Tibial nerve (tissue), 4 donors: Measurements from ENCODE around the gene SLC25A30. TPM values are rescaled to one million over a fixed set of nuclear protein-coding genes. Genes with fewer than 3 reads are reported as not detected.

Experiments
- DNase-seq, 2 donors: peaks; one replicate each; pipeline ENCODE4 v3.0.0-alpha.2; 2019; ENCODE audit warnings: low spot score in 2 of 2
- H3K27ac ChIP-seq, 4 donors: fragments of 200-600 bp; sonication (generic) in 3 of 4; one replicate each; pipeline ENCODE4 v1.5.1; 2017 to 2019; ENCODE audit warnings: mild to moderate bottlenecking in 1 of 4
- H3K27me3 ChIP-seq, 2 donors: fragments of 200-600 bp; sonication (generic) in 1 of 2; one replicate each; pipeline versions ENCODE4 v1.5.1 to v1.6.0; 2017 to 2019
- H3K36me3 ChIP-seq, 3 donors: fragments of 200-600 bp; sonication (generic); one replicate each; pipeline ENCODE4 v1.5.1; 2018 to 2019
- H3K4me1 ChIP-seq, 4 donors: fragments of 200-600 bp; sonication (generic) in 3 of 4; one replicate each; pipeline ENCODE4 v1.5.1; 2017 to 2019
- H3K4me3 ChIP-seq, 4 donors: fragments of 200-600 bp; sonication (generic) in 3 of 4; one replicate each; pipeline ENCODE4 v1.5.1; 2017 to 2019; ENCODE audit warnings: mild to moderate bottlenecking in 1 of 4, moderate library complexity in 1 of 4
- H3K9me3 ChIP-seq, 4 donors: fragments of 200-600 bp; sonication (generic) in 3 of 4; one replicate each; pipeline ENCODE4 v1.5.1; 2017 to 2019
- CTCF ChIP-seq, 5 experiments: fragments of 200-600 bp in 3 of 5; fragments of 450-650 bp in 2 of 5; sonication (generic) in 3 of 5; IDR thresholded peaks; one replicate each; pipeline ENCODE4 v1.5.1; 2016 to 2019; ENCODE audit warnings: antibody characterized with exemption in 5 of 5, mild to moderate bottlenecking in 3 of 5, moderate library complexity in 2 of 5
- EP300 ChIP-seq, 2 donors: sonication (generic); formaldehyde crosslinking; IDR thresholded peaks; one replicate each; pipeline ENCODE4 v1.6.1; 2017; ENCODE audit warnings: antibody characterized with exemption in 2 of 2, mild to moderate bottlenecking in 1 of 2
- POLR2A ChIP-seq, 2 donors: fragments of 450-650 bp; IDR thresholded peaks; one replicate each; pipeline ENCODE4 v1.6.1; 2017; ENCODE audit warnings: antibody characterized with exemption in 2 of 2, mild to moderate bottlenecking in 2 of 2, moderate library complexity in 2 of 2
- WGBS, 2 donors: methylation state at CpG; one replicate each; pipeline ENCODE4 v1.1.5; 2018; 5-methylcytosine and 5-hydroxymethylcytosine counted together
- total RNA-seq, 4 donors: library from RNA; depleted of rRNA; stranded (reverse); fragments of >200 nt; gene quantifications; one replicate each; pipeline ENCODE4 v1.1.0, GENCODE V29; 2016

The SLC25A30 gene
- total RNA-seq, 4 donors from 2014 or later: 9.6 to 20.1 (median 12.0) TPM

- no peak for DNase-seq
- Histone ChIP-seq H3K4me1 (peaks cover 0 to 26% (median 9%) of the 10 kb centered on the region in 4 donors), H3K4me3 (no peak overlapping the region), H3K9me3 (no peaks in the 10 kb centered on the region), H3K27ac (no peak overlapping the region), H3K27me3 (no peaks in the 10 kb centered on the region), H3K36me3 (peaks cover 0 to 41% (median 0%) of the 10 kb centered on the region in 3 donors)
- no peak for TF ChIP-seq CTCF (IDR thresholded peaks at IDR 0.05)
- no peak for TF ChIP-seq EP300 (IDR thresholded peaks at IDR 0.05)
- TF ChIP-seq POLR2A (IDR thresholded peaks at IDR 0.05): no peak
- 87 to 90% methylated on average over 4 of the region's 4 CpGs for WGBS, 2 donors
Measured at GRCh38 chr13:45411631-45412030, 6.5 kb downstream of the SLC25A30 start.

- Histone ChIP-seq H3K27me3 (no peaks in the 10 kb centered on the region), H3K36me3 (peaks cover 0 to 45% (median 0%) of the 10 kb centered on the region in 3 donors)
- 60 to 66% methylated on average over 4 of the region's 4 CpGs for WGBS, 2 donors
Measured at GRCh38 chr13:45411221-45411620, 7.0 kb downstream of the SLC25A30 start.

GRCh38 chr13:45410466-45410865, 7.7 kb downstream of the SLC25A30 start:
- no peak for DNase-seq
- peaks cover 0 to 52% (median 0%) of the 10 kb centered on the region in 3 donors for H3K36me3 ChIP-seq

More at GRCh38 chr13:45411221-45411620, 7.0 kb downstream of the SLC25A30 start:
- TF ChIP-seq POLR2A (IDR thresholded peaks at IDR 0.05) (no peak), CTCF (IDR thresholded peaks at IDR 0.05) (no peak), EP300 (IDR thresholded peaks at IDR 0.05) (no peak)
- Histone ChIP-seq H3K9me3 (no peaks in the 10 kb centered on the region), H3K4me1 (peaks cover 0 to 22% (median 6%) of the 10 kb centered on the region in 4 donors), H3K4me3 (no peak overlapping the region), H3K27ac (no peak overlapping the region)
- no peak for DNase-seq

GRCh38 chr13:45410001-45410400, 8.2 kb downstream of the SLC25A30 start:
- Histone ChIP-seq H3K27me3 (no peaks in the 10 kb centered on the region), H3K27ac (no peak overlapping the region), H3K36me3 (peaks cover 0 to 57% (median 0%) of the 10 kb centered on the region in 3 donors), H3K4me1 (peaks cover 0 to 12% (median 2%) of the 10 kb centered on the region in 4 donors), H3K9me3 (no peaks in the 10 kb centered on the region), H3K4me3 (no peak overlapping the region)
- no peak for DNase-seq
- no peak for TF ChIP-seq CTCF (IDR thresholded peaks at IDR 0.05)
- TF ChIP-seq EP300 (IDR thresholded peaks at IDR 0.05): no peak
- TF ChIP-seq POLR2A (IDR thresholded peaks at IDR 0.05): no peak
- WGBS, 2 donors: 69 to 85% methylated on average over 2 of the region's 2 CpGs

More at GRCh38 chr13:45410466-45410865, 7.7 kb downstream of the SLC25A30 start:
- Histone ChIP-seq H3K4me1 (peaks cover 0 to 17% (median 4%) of the 10 kb centered on the region in 4 donors), H3K4me3 (no peak overlapping the region), H3K27me3 (no peaks in the 10 kb centered on the region), H3K9me3 (no peaks in the 10 kb centered on the region), H3K27ac (no peak overlapping the region)
- 92% methylated on average over 12 of the region's 12 CpGs for WGBS, 2 donors
- TF ChIP-seq POLR2A (IDR thresholded peaks at IDR 0.05) (no peak), EP300 (IDR thresholded peaks at IDR 0.05) (no peak), CTCF (IDR thresholded peaks at IDR 0.05) (no peak)

GRCh38 chr13:45406421-45406820, 11.8 kb downstream of the SLC25A30 start:
- WGBS, 2 donors: 65 to 87% methylated on average over 3 of the region's 3 CpGs
- Histone ChIP-seq H3K4me3 (no peak overlapping the region), H3K4me1 (no peaks in the 10 kb centered on the region), H3K9me3 (no peaks in the 10 kb centered on the region), H3K36me3 (peaks cover 0 to 93% (median under 1%) of the 10 kb centered on the region in 3 donors), H3K27me3 (no peaks in the 10 kb centered on the region), H3K27ac (no peak overlapping the region)
- no peak for DNase-seq
- no peak for TF ChIP-seq EP300 (IDR thresholded peaks at IDR 0.05)
- TF ChIP-seq CTCF (IDR thresholded peaks at IDR 0.05): no peak
- TF ChIP-seq POLR2A (IDR thresholded peaks at IDR 0.05): no peak
